ENCODE measurements around the gene CCHCR1.

DNA sequence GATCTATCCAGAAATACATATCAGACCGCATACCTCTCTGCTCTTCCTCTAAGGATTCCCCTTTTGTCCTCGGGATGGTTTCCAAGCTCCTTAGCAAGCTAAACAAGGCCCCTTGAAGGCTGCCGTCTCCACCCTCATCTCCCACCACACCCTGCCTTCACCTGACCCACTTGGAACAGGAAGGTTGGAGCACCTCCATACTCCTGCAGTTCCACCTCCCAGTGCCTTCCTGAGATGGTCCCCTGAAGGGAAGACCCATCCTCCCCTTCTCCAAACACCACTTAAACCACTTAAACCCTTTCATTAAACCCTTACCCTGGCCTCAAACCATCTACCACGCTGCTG, 21.4 kb upstream of the CCHCR1 start:
- TF ChIP-seq, protein P1, sequence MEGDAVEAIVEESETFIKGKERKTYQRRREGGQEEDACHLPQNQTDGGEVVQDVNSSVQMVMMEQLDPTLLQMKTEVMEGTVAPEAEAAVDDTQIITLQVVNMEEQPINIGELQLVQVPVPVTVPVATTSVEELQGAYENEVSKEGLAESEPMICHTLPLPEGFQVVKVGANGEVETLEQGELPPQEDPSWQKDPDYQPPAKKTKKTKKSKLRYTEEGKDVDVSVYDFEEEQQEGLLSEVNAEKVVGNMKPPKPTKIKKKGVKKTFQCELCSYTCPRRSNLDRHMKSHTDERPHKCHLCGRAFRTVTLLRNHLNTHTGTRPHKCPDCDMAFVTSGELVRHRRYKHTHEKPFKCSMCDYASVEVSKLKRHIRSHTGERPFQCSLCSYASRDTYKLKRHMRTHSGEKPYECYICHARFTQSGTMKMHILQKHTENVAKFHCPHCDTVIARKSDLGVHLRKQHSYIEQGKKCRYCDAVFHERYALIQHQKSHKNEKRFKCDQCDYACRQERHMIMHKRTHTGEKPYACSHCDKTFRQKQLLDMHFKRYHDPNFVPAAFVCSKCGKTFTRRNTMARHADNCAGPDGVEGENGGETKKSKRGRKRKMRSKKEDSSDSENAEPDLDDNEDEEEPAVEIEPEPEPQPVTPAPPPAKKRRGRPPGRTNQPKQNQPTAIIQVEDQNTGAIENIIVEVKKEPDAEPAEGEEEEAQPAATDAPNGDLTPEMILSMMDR (IDR thresholded peaks at IDR 0.05): no peak
- no peak for TF ChIP-seq EZH2 (IDR thresholded peaks at IDR 0.05)

All from neural progenitor cell (in vitro differentiated cells).